IMR-90 (cell line): ENCODE data around the gene PGD. TPM values are rescaled to one million over a fixed set of nuclear protein-coding genes. Genes with fewer than 3 reads are reported as not detected.

Source experiments
- ATAC-seq: fragments of 200-7000 bp; cut with Tn5 transposase; 2 replicates; pipeline ENCODE4 v1.9.1; 2020; ENCODE audit warnings: low read depth, mild to moderate bottlenecking, moderate library complexity
- BruUV-seq: library from RNA; stranded (reverse); fragments of 400-500 nt; replicated peaks from 2 replicates; lab custom pipeline; 2021; lab: Mats Ljungman, UMichigan
- CTCF ChIA-PET: fragments of 300-600 bp; formaldehyde crosslinking; extraction: SDS; loops from one replicate; lab custom pipeline; 2021; ENCODE audit warnings: antibody characterized with exemption; lab: Yijun Ruan, JAX
- POLR2A ChIA-PET: fragments of 300-600 bp; sonication (Branson Sonifier 250); formaldehyde crosslinking; loops from one replicate; lab custom pipeline; 2022; ENCODE audit warnings: antibody characterized with exemption; ENCODE audit not compliant: unreplicated experiment; lab: Charles Lee
- DNase-seq: peaks from one replicate; pipeline ENCODE4 v3.0.0; 2013
- H2AFZ ChIP-seq: replicated peaks from 2 replicates; pipeline ENCODE3; 2013; ENCODE audit warnings: low read length, mild to moderate bottlenecking; ENCODE audit not compliant: poor library complexity
- H2AK5ac ChIP-seq: 2 replicates; pipeline ENCODE4 v1.6.1; 2013; ENCODE audit warnings: low read depth, low read length, inconsistent platforms
- H2AK9ac ChIP-seq: replicated peaks from 2 replicates; pipeline ENCODE3; 2013; ENCODE audit warnings: mild to moderate bottlenecking, low read depth, low read length, moderate library complexity; ENCODE audit not compliant: poor library complexity
- H2BK120ac ChIP-seq: 2 replicates; pipeline ENCODE4 v1.6.1; 2013; ENCODE audit warnings: low read depth, low read length, inconsistent platforms
- H2BK15ac ChIP-seq: 3 replicates; pipeline ENCODE4 v1.6.1; 2013; ENCODE audit warnings: low read depth, low read length, inconsistent platforms
- H2BK20ac ChIP-seq: 2 replicates; pipeline ENCODE4 v1.6.1; 2013; ENCODE audit warnings: low read depth, mild to moderate bottlenecking, inconsistent platforms, low read length, moderate library complexity
- H2BK5ac ChIP-seq: 2 replicates; pipeline ENCODE4 v1.6.1; 2013; ENCODE audit warnings: mild to moderate bottlenecking, low read depth, low read length, inconsistent platforms; ENCODE audit not compliant: poor library complexity, severe bottlenecking
- H3K14ac ChIP-seq: replicated peaks from 2 replicates; pipeline ENCODE4 v1.6.1; 2013; ENCODE audit warnings: low read depth, low read length, inconsistent platforms
- H3K18ac ChIP-seq: 2 replicates; pipeline ENCODE4 v1.6.1; 2013; ENCODE audit warnings: low read depth, low read length, control low read depth
- H3K23ac ChIP-seq: 2 replicates; pipeline ENCODE4 v1.6.1; 2013; ENCODE audit warnings: low read depth, low read length, inconsistent platforms
- H3K27ac ChIP-seq: 2 replicates; pipeline ENCODE4 v1.5.1; 2013; ENCODE audit warnings: mild to moderate bottlenecking, control low read depth, low read length; ENCODE audit not compliant: insufficient read depth
- H3K27me3 ChIP-seq: 2 replicates; pipeline ENCODE4 v1.6.1; 2013; ENCODE audit warnings: low read length; ENCODE audit not compliant: control insufficient read depth, insufficient read depth
- H3K36me3 ChIP-seq: 2 replicates; pipeline ENCODE4 v1.6.1; 2013; ENCODE audit warnings: low read length, mixed read lengths; ENCODE audit not compliant: control insufficient read depth, insufficient read depth
- H3K4ac ChIP-seq: 2 replicates; pipeline ENCODE4 v1.6.1; 2013; ENCODE audit warnings: low read depth, low read length, inconsistent platforms
- H3K4me1 ChIP-seq: 2 replicates; pipeline ENCODE4 v1.6.1; 2013; ENCODE audit warnings: low read length, mixed read lengths; ENCODE audit not compliant: control insufficient read depth, insufficient read depth
- H3K4me2 ChIP-seq: 2 replicates; pipeline ENCODE4 v1.6.1; 2013; ENCODE audit warnings: low read depth, mild to moderate bottlenecking, control low read depth, low read length, moderate library complexity
- H3K4me3 ChIP-seq: 2 replicates; pipeline ENCODE4 v1.5.1; 2013; ENCODE audit warnings: low read depth, mild to moderate bottlenecking, control low read depth, low read length, moderate library complexity; ENCODE audit not compliant: insufficient read depth
- H3K56ac ChIP-seq: 2 replicates; pipeline ENCODE4 v1.6.1; 2013; ENCODE audit warnings: low read length, inconsistent platforms; ENCODE audit not compliant: insufficient read depth; ENCODE audit errors: extremely low read depth
- H3K79me1 ChIP-seq, 2 experiments: 2 replicates each; pipeline ENCODE4 v1.6.1; 2013; ENCODE audit warnings: low read length in 2 of 2, inconsistent platforms in 1 of 2, low read depth in 1 of 2
- H3K9ac ChIP-seq: 2 replicates; pipeline ENCODE4 v1.6.1; 2013; ENCODE audit warnings: low read depth, low read length, control low read depth
- H3K9me1 ChIP-seq: 2 replicates; pipeline ENCODE4 v1.6.1; 2013; ENCODE audit warnings: low read length, inconsistent platforms; ENCODE audit not compliant: insufficient read depth
- H3K9me3 ChIP-seq: 2 replicates; pipeline ENCODE4 v1.6.1; 2013; ENCODE audit warnings: low read length; ENCODE audit not compliant: control insufficient read depth, insufficient read depth
- H4K20me1 ChIP-seq: 2 replicates; pipeline ENCODE4 v1.6.1; 2013; ENCODE audit warnings: low read length, inconsistent platforms; ENCODE audit not compliant: insufficient read depth
- H4K5ac ChIP-seq: 2 replicates; pipeline ENCODE4 v1.6.1; 2013; ENCODE audit warnings: mild to moderate bottlenecking, low read depth, low read length, control low read depth
- H4K8ac ChIP-seq, 2 experiments: 2 replicates each; pipeline ENCODE4 v1.6.1; 2013; ENCODE audit warnings: low read depth in 2 of 2, low read length in 2 of 2, control low read depth in 1 of 2, inconsistent platforms in 1 of 2
- H4K91ac ChIP-seq: 2 replicates; pipeline ENCODE4 v1.6.1; 2013; ENCODE audit warnings: low read depth, low read length, inconsistent platforms; ENCODE audit not compliant: insufficient read depth
- BHLHE40 ChIP-seq: fragments of 150-350 bp; IDR thresholded peaks from 2 replicates; pipeline ENCODE4 v1.6.1; 2016; ENCODE audit warnings: mild to moderate bottlenecking, low read depth, low read length
- CEBPB ChIP-seq: IDR thresholded peaks from 2 replicates; pipeline ENCODE4 v1.6.1; 2012; ENCODE audit warnings: low read depth, low read length, improper control_type of control experiment
- FOS ChIP-seq: fragments of 150-350 bp; IDR thresholded peaks from 2 replicates; pipeline ENCODE4 v1.6.1; 2016; ENCODE audit warnings: low read depth, low read length
- MXI1 ChIP-seq: IDR thresholded peaks from 2 replicates; pipeline ENCODE4 v1.6.1; 2012; ENCODE audit warnings: low read depth, mild to moderate bottlenecking, low read length, moderate library complexity, borderline replicate concordance
- NFE2L2 ChIP-seq: fragments of 150-350 bp; IDR thresholded peaks from 2 replicates; pipeline ENCODE4 v1.6.1; 2016; ENCODE audit warnings: low read depth, mild to moderate bottlenecking, low read length
- RFX5 ChIP-seq: IDR thresholded peaks from 2 replicates; pipeline ENCODE4 v1.8.0; 2012; ENCODE audit warnings: low read depth, mild to moderate bottlenecking, low read length, moderate library complexity
- WGBS, 2 experiments: methylation state at CpG; one replicate each; pipeline versions ENCODE4 v1.1.5 to v1.1.7; 2013; ENCODE audit warnings: missing lambda C conversion rate in 2 of 2; ENCODE audit not compliant: insufficient read length in 1 of 2; ENCODE audit errors: extremely low coverage in 2 of 2; 5-methylcytosine and 5-hydroxymethylcytosine counted together
- dilution Hi-C: fragments of 300-500 bp; cut with HindIII; formaldehyde crosslinking; loops from one replicate; pipeline ENCODE4 v1.14.3; 2018; ENCODE audit warnings: low sequenced_read_pairs; ENCODE audit not compliant: unreplicated experiment
- in situ Hi-C: fragments of 300-500 bp; cut with MboI; formaldehyde crosslinking; loops from 3 replicates; pipeline ENCODE4 v1.14.3; 2019; ENCODE audit warnings: low sequenced_read_pairs, inconsistent platforms, mixed read lengths
- intact Hi-C: fragments of 100-400 bp; cut with micrococcal nuclease; formaldehyde crosslinking; loops from 2 replicates; pipeline ENCODE4 v1.10.0; 2022
- polyA plus RNA-seq, 3 experiments: library from polyadenylated mRNA; depleted of rRNA; stranded (reverse); fragments of >200 nt; gene quantifications; 2 replicates each; pipeline ENCODE4 v1.2.3, GENCODE V29; 2012; ENCODE audit warnings: low replicate concordance in 1 of 3
- total RNA-seq: library from RNA; depleted of rRNA; stranded (reverse); fragments of >200 nt; gene quantifications from 2 replicates; pipeline ENCODE4 v1.2.3, GENCODE V29; 2012

Gene PGD
- total and polyA plus RNA-seq, 2 of the 4 experiments (the other 2 are of a cell fraction) = 118 to 216 TPM

DNA sequence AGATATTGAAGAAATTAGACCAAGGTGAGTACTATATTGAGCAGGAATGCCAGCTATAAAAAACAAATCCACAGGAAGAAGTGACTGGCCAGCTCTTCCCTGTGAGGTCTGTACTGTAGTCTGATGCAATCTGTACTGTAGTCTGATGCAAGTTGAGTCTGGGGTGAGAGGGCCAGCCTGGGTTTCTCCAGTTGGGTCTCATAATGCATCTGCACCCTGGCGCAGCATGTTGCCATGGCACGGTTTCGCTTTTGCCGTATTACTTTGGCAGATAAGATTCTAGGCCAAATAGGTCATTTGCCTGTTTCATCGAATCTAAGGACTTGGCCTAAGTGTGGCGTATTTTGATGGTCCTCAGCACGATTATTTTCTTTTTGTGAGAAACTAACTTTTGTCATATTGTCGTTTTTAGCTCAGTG, 24.4 kb upstream of the PGD start:
- intact Hi-C loops = no loop called here
- peaks cover 4% of the 10 kb centered on the region; the same call in 1 of the 2 replicates for H3K4me1 ChIP-seq
- no peak overlapping the region for H3K4me2 ChIP-seq
- H2BK120ac ChIP-seq = no peak overlapping the region
- no peak overlapping the region for H2AK9ac ChIP-seq
- WGBS, 2 experiments = 91% methylated on average over 8 of the region's 8 CpGs; no CpG with 5 or more reads in 1 of the 2 experiments
- no peak overlapping the region for H2AK5ac ChIP-seq
- no peak overlapping the region for H3K14ac ChIP-seq
- no peak overlapping the region for H3K56ac ChIP-seq
- no TSS peak for BruUV-seq
- CTCF ChIA-PET = no interaction called here
- no peak overlapping the region for H2AFZ ChIP-seq
- no peak overlapping the region for H2BK20ac ChIP-seq
- no peaks in the 10 kb centered on the region for H4K20me1 ChIP-seq
- H3K79me1 ChIP-seq = no peaks in the 10 kb centered on the region
- POLR2A ChIA-PET = no interaction called here
- no peak overlapping the region for H3K18ac ChIP-seq
- TF ChIP-seq FOS = no peak
- TF ChIP-seq MXI1 = no peak
- TF ChIP-seq NFE2L2 = no peak
- no peak for TF ChIP-seq RFX5
- no peak for TF ChIP-seq BHLHE40
- TF ChIP-seq CEBPB = peak; percentile 72
- H3K4ac ChIP-seq = no peak overlapping the region
- H2BK15ac ChIP-seq = no peak overlapping the region
- no peak overlapping the region for H3K23ac ChIP-seq
- in situ Hi-C loops = no loop called here
- ATAC-seq (no peak), DNase-seq (peak; percentile 23)
- H4K5ac ChIP-seq = no peak overlapping the region
- H3K9ac ChIP-seq = no peak overlapping the region
- no peaks in the 10 kb centered on the region for H3K9me3 ChIP-seq
- no peak overlapping the region; a peak in 1 of 4 replicates for H4K8ac ChIP-seq
- 0 out of 2 replicates have a peak, but pooled peaks cover 3% of the 10 kb centered on the region for H3K9me1 ChIP-seq
- no peak overlapping the region for H4K91ac ChIP-seq
- no peak overlapping the region for H3K27ac ChIP-seq
- no peak overlapping the region for H2BK5ac ChIP-seq
- H3K27me3 ChIP-seq = no peaks in the 10 kb centered on the region
- peaks cover 16% of the 10 kb centered on the region for H3K36me3 ChIP-seq
- no peak overlapping the region for H3K4me3 ChIP-seq
- dilution Hi-C loops = no loop called here
